Measurements from ENCODE around the gene DYSF. TPM values are rescaled to one million over a fixed set of nuclear protein-coding genes. Genes with fewer than 3 reads are reported as not detected.

DYSF gene
- total RNA-seq, 1 experiment from 2014 or later = 5.5 TPM

- no peak overlapping the region for H3K18ac ChIP-seq (ENCODE audit: insufficient read length, low read depth, low read length)
- H3K9ac ChIP-seq (ENCODE audit: extremely low read depth, insufficient read length, low read length) = no peak overlapping the region
- H3K4me2 ChIP-seq (ENCODE audit: insufficient read depth, insufficient read length, low read length) = no peak overlapping the region
- H3K4me1 ChIP-seq (ENCODE audit: insufficient read depth, low read length) = 0 out of 2 replicates have a peak, but pooled peaks cover 2% of the 10 kb centered on the region
- H3K9me3 ChIP-seq (ENCODE audit: control insufficient read depth, low read depth, low read length) = no peaks in the 10 kb centered on the region
- WGBS (ENCODE audit: extremely low coverage, insufficient read length, low lambda C conversion rate) = no CpG with 5 or more reads among the region's 21 CpGs
- H3K79me1 ChIP-seq (ENCODE audit: insufficient read depth, low read depth, low read length, poor library complexity, severe bottlenecking) = no peaks in the 10 kb centered on the region
- H2BK120ac ChIP-seq (ENCODE audit: low read depth, low read length, poor library complexity, severe bottlenecking) = no peak overlapping the region
- H4K91ac ChIP-seq (ENCODE audit: insufficient read length, low read depth, low read length) = no peak overlapping the region
- H4K8ac ChIP-seq (replicated peaks; ENCODE audit: insufficient read length, low read depth, low read length) = no peak overlapping the region
- Mint-ChIP-seq H3K27ac (no peak overlapping the region), H3K4me3 (no peak overlapping the region), H3K9me3 (peaks cover 4% of the 10 kb centered on the region in 2 experiments; a peak in 4 of 5 replicates), H3K4me1 (peaks cover 2 to 4% of the 10 kb centered on the region in 2 experiments; a peak in 2 of 4 replicates), H3K36me3 (ENCODE audit: insufficient read depth in 1 of 3, low read depth in 3 of 3) (peaks cover 2 to 5% (median 4%) of the 10 kb centered on the region in 3 experiments; a peak in 6 of 7 replicates), H3K27me3 (ENCODE audit: low read depth) (peaks cover 14% of the 10 kb centered on the region)
- H2AFZ ChIP-seq (ENCODE audit: low read length) = no peak overlapping the region
- H3K14ac ChIP-seq (ENCODE audit: insufficient read depth, low read length) = no peak overlapping the region
- no peak overlapping the region for H2BK15ac ChIP-seq (ENCODE audit: low read depth, low read length)
- no peak overlapping the region for H3K56ac ChIP-seq (ENCODE audit: insufficient read length, low read depth, low read length)
- no peak overlapping the region for H4K5ac ChIP-seq (ENCODE audit: insufficient read length, low read depth, low read length)
- TF ChIP-seq CTCF (conservative IDR thresholded peaks at IDR 0.05) = peak; percentile 87
- H2BK12ac ChIP-seq (ENCODE audit: insufficient read length, low read depth, low read length) = no peak overlapping the region
- no peak overlapping the region for H2AK5ac ChIP-seq (ENCODE audit: insufficient read length, low read length)
- no peaks in the 10 kb centered on the region for H3K23me2 ChIP-seq (ENCODE audit: insufficient read length, low read depth, low read length, poor library complexity, severe bottlenecking)
- no peaks in the 10 kb centered on the region for H4K20me1 ChIP-seq (ENCODE audit: control insufficient read depth, insufficient read depth, insufficient read length)
- no peak overlapping the region for H2BK5ac ChIP-seq (ENCODE audit: insufficient read length, low read length)
- DNase-seq = peak; percentile 76
- no peaks in the 10 kb centered on the region for H3K27me3 ChIP-seq (ENCODE audit: insufficient read depth, low read length)
- no peak overlapping the region for H3T11ph ChIP-seq (ENCODE audit: low read length)
- no peak overlapping the region for H3K23ac ChIP-seq (ENCODE audit: insufficient read length, low read depth, low read length)
- no peak overlapping the region for H3K4ac ChIP-seq (ENCODE audit: low read depth, low read length)
- H2BK20ac ChIP-seq (ENCODE audit: low read depth, low read length, poor library complexity, severe bottlenecking) = no peak overlapping the region
- H3K79me2 ChIP-seq (ENCODE audit: insufficient read depth, low read length) = no peaks in the 10 kb centered on the region
- H3K27ac ChIP-seq (ENCODE audit: insufficient read length, low read depth, low read length) = no peak overlapping the region
Observed at GRCh38 chr2:71548646-71549425, 95.5 kb downstream of the DYSF start.

All from H9 (cell line).